Mesodermal cell (in vitro differentiated cells): ENCODE data around the gene TECR.
A peak's percentile ranks its signal among the peaks of the same experiment; 100 is the strongest.
"Not testable (repeated sequence)": the region's sequence is repeated elsewhere in the genome, so short reads cannot be mapped to it uniquely, and the experiment has no call there.

Experiments
- H3K27ac ChIP-seq: 2 replicates; pipeline ENCODE4 v1.7.0; 2013; ENCODE audit warnings: mild to moderate bottlenecking, low read depth, low read length, moderate library complexity; ENCODE audit not compliant: severe bottlenecking
- H3K36me3 ChIP-seq: 2 replicates; pipeline ENCODE4 v1.7.1; 2013; ENCODE audit warnings: mild to moderate bottlenecking, low read length, moderate library complexity; ENCODE audit not compliant: control insufficient read depth, insufficient read depth
- H3K4me1 ChIP-seq: one replicate; pipeline ENCODE4 v1.7.1; 2013; ENCODE audit warnings: mild to moderate bottlenecking, low read length; ENCODE audit not compliant: insufficient read depth, control insufficient read depth, poor library complexity, severe bottlenecking
- H3K4me3 ChIP-seq: 2 replicates; pipeline ENCODE4 v1.7.0; 2013; ENCODE audit warnings: low read length, control low read depth, mild to moderate bottlenecking; ENCODE audit not compliant: insufficient read depth, poor library complexity, severe bottlenecking; ENCODE audit errors: extremely low read depth
- H3K9me3 ChIP-seq: 2 replicates; pipeline ENCODE4 v1.7.1; 2013; ENCODE audit warnings: mild to moderate bottlenecking, low read length, moderate library complexity; ENCODE audit not compliant: control insufficient read depth
- WGBS, 2 experiments: methylation state at CpG; one replicate each; pipeline ENCODE4 v1.1.5; 2013; ENCODE audit warnings: missing lambda C conversion rate in 2 of 2; ENCODE audit not compliant: insufficient coverage in 2 of 2; 5-methylcytosine and 5-hydroxymethylcytosine counted together

Gene TECR

GRCh38 chr19:14563989-14564651 lies 34.7 kb downstream of the TECR start:
- peaks cover 36% of the 10 kb centered on the region for H3K36me3 ChIP-seq
- no peak overlapping the region for H3K27ac ChIP-seq
- H3K4me3 ChIP-seq: no peak overlapping the region
- H3K4me1 ChIP-seq: peaks cover 26% of the 10 kb centered on the region
- WGBS, 2 experiments: 95 to 96% methylated on average over 9 to 11 of the region's 33 CpGs
- H3K9me3 ChIP-seq: no peaks in the 10 kb centered on the region

GRCh38 chr19:14564652-14565297 lies 35.4 kb downstream of the TECR start:
- H3K36me3 ChIP-seq: peaks cover 40% of the 10 kb centered on the region
- H3K27ac ChIP-seq, H3K4me3 ChIP-seq, H3K9me3 ChIP-seq: not testable (repeated sequence)
- H3K4me1 ChIP-seq: peaks cover 22% of the 10 kb centered on the region
- 95 to 96% methylated on average over 8 to 12 of the region's 22 CpGs for WGBS, 2 experiments

GRCh38 chr19:14565298-14565679 lies 35.9 kb downstream of the TECR start:
- 95 to 96% methylated on average over 16 to 21 of the region's 22 CpGs for WGBS, 2 experiments
- Histone ChIP-seq H3K9me3 (no peaks in the 10 kb centered on the region), H3K4me1 (peaks cover 18% of the 10 kb centered on the region), H3K27ac (no peak overlapping the region), H3K36me3 (peaks cover 40% of the 10 kb centered on the region), H3K4me3 (no peak overlapping the region)

GRCh38 chr19:14565765-14566711 lies 36.6 kb downstream of the TECR start:
- H3K9me3 ChIP-seq: no peaks in the 10 kb centered on the region
- no peak overlapping the region for H3K4me3 ChIP-seq

GRCh38 chr19:14566712-14567077 lies 37.3 kb downstream of the TECR start:
- Histone ChIP-seq H3K9me3 (no peaks in the 10 kb centered on the region), H3K27ac (no peak overlapping the region), H3K4me3 (no peak overlapping the region), H3K36me3 (peaks cover 40% of the 10 kb centered on the region), H3K4me1 (peaks cover 11% of the 10 kb centered on the region)
- WGBS, 2 experiments: 95 to 96% methylated on average over 16 to 18 of the region's 18 CpGs

More at GRCh38 chr19:14565765-14566711, 36.6 kb downstream of the TECR start:
- WGBS, 2 experiments: 96% methylated on average over 18 to 19 of the region's 31 CpGs
- Histone ChIP-seq H3K4me1 (peaks cover 16% of the 10 kb centered on the region), H3K27ac (no peak overlapping the region), H3K36me3 (peaks cover 40% of the 10 kb centered on the region)

GRCh38 chr19:14567079-14567478 lies 37.7 kb downstream of the TECR start:
- Histone ChIP-seq H3K4me1 (peaks cover 7% of the 10 kb centered on the region), H3K36me3 (peaks cover 40% of the 10 kb centered on the region), H3K9me3 (no peaks in the 10 kb centered on the region), H3K27ac (no peak overlapping the region), H3K4me3 (no peak overlapping the region)
- WGBS, 2 experiments: 92 to 99% methylated on average over 11 of the region's 11 CpGs

GRCh38 chr19:14570864-14571527 lies 41.6 kb downstream of the TECR start:
- 60% methylated on average over 20 to 22 of the region's 22 CpGs for WGBS, 2 experiments
- H3K4me1 ChIP-seq: peaks cover 11% of the 10 kb centered on the region
- peak overlapping the region; percentile 99 for H3K4me3 ChIP-seq
- no peaks in the 10 kb centered on the region for H3K9me3 ChIP-seq
- no peak overlapping the region for H3K27ac ChIP-seq
- H3K36me3 ChIP-seq: peaks cover 21% of the 10 kb centered on the region

- Histone ChIP-seq H3K4me1 (peaks cover 11% of the 10 kb centered on the region), H3K36me3 (peaks cover 18% of the 10 kb centered on the region), H3K4me3 (peak within 1 kb of the TSS; percentile 99), H3K27ac (no peak within 1 kb of the TSS), H3K9me3 (no peaks in the 10 kb centered on the region)
- 1% methylated on average over 31 to 33 of the region's 40 CpGs for WGBS, 2 experiments
These were observed 42.5 kb downstream of the TECR start, which contains the start of gene NDUFB7 for GRCh38 chr19:14571695-14572490. NDUFB7 (minus strand) TSS chr19:14572066; CDS start chr19:14572000, 66 bp downstream.

- WGBS, 2 experiments: 86 to 100% methylated on average over 4 to 6 of the region's 6 CpGs
- H3K4me1 ChIP-seq: peaks cover 11% of the 10 kb centered on the region
- no peaks in the 10 kb centered on the region for H3K9me3 ChIP-seq
- no peaks in the 10 kb centered on the region for H3K36me3 ChIP-seq
- no peak overlapping the region for H3K27ac ChIP-seq
- no peak overlapping the region for H3K4me3 ChIP-seq
These were observed 46.1 kb downstream of the TECR start for GRCh38 chr19:14575428-14575980.
